ENCODE data around the gene TFAP2E.

The TFAP2E gene

GRCh38 chr1:35573198-35574124 is at the start of gene TFAP2E:
Gene TFAP2E, plus strand, starts transcription at chr1:35573314. Its CDS starts 264 bp downstream, at chr1:35573578.
- peak; percentile 81 for DNase-seq (ENCODE audit: low spot score)

GRCh38 chr1:35524106-35524505 is 49.0 kb upstream of the TFAP2E start:
- no peak for DNase-seq (ENCODE audit: low spot score)

GRCh38 chr1:35530168-35530567 is 42.9 kb upstream of the TFAP2E start:
- DNase-seq (ENCODE audit: low spot score), result no peak

- no peak for DNase-seq (ENCODE audit: low spot score)
These were observed 42.2 kb upstream of the TFAP2E start for GRCh38 chr1:35530946-35531345.

GRCh38 chr1:35531368-35531767 is 41.7 kb upstream of the TFAP2E start:
- DNase-seq (ENCODE audit: low spot score), result no peak

GRCh38 chr1:35532497-35533223 is 40.5 kb upstream of the TFAP2E start:
- DNase-seq (ENCODE audit: low spot score), result no peak

- DNase-seq (ENCODE audit: low spot score), result no peak
These were observed 39.5 kb upstream of the TFAP2E start for GRCh38 chr1:35533586-35533985.

GRCh38 chr1:35535243-35535642 is 37.9 kb upstream of the TFAP2E start:
- no peak for DNase-seq (ENCODE audit: low spot score)

GRCh38 chr1:35536556-35537162 is 36.5 kb upstream of the TFAP2E start:
- no peak for DNase-seq (ENCODE audit: low spot score)

- DNase-seq (ENCODE audit: low spot score), result no peak
These were observed 35.3 kb upstream of the TFAP2E start for GRCh38 chr1:35537806-35538205.

GRCh38 chr1:35539073-35539823 is 33.9 kb upstream of the TFAP2E start:
- no peak for DNase-seq (ENCODE audit: low spot score)

GRCh38 chr1:35539824-35540261 is 33.3 kb upstream of the TFAP2E start:
- DNase-seq (ENCODE audit: low spot score), result no peak

GRCh38 chr1:35544976-35545375 is 28.1 kb upstream of the TFAP2E start:
- no peak for DNase-seq (ENCODE audit: low spot score)

- DNase-seq (ENCODE audit: low spot score), result no peak
These were observed 26.5 kb upstream of the TFAP2E start for GRCh38 chr1:35546614-35547013.

GRCh38 chr1:35553851-35554250 is 19.3 kb upstream of the TFAP2E start:
- no peak for DNase-seq (ENCODE audit: low spot score)

- no peak for DNase-seq (ENCODE audit: low spot score)
These were observed 18.6 kb upstream of the TFAP2E start for GRCh38 chr1:35554266-35555211.

GRCh38 chr1:35555212-35555584 is 17.9 kb upstream of the TFAP2E start:
- peak; percentile 19 for DNase-seq (ENCODE audit: low spot score)

- DNase-seq (ENCODE audit: low spot score), result peak; percentile 42
These were observed 17.3 kb upstream of the TFAP2E start for GRCh38 chr1:35555601-35556477.

GRCh38 chr1:35556484-35557117 is 16.5 kb upstream of the TFAP2E start:
- peak; percentile 4 for DNase-seq (ENCODE audit: low spot score)
